CD4-positive, alpha-beta T cell treated with Interferon gamma for 1 hour (primary cell): Measurements from ENCODE around the gene AGBL4.

Experiments
- DNase-seq: peaks from one replicate; pipeline ENCODE4 v3.0.0-alpha.2; 2020

The AGBL4 gene

DNA sequence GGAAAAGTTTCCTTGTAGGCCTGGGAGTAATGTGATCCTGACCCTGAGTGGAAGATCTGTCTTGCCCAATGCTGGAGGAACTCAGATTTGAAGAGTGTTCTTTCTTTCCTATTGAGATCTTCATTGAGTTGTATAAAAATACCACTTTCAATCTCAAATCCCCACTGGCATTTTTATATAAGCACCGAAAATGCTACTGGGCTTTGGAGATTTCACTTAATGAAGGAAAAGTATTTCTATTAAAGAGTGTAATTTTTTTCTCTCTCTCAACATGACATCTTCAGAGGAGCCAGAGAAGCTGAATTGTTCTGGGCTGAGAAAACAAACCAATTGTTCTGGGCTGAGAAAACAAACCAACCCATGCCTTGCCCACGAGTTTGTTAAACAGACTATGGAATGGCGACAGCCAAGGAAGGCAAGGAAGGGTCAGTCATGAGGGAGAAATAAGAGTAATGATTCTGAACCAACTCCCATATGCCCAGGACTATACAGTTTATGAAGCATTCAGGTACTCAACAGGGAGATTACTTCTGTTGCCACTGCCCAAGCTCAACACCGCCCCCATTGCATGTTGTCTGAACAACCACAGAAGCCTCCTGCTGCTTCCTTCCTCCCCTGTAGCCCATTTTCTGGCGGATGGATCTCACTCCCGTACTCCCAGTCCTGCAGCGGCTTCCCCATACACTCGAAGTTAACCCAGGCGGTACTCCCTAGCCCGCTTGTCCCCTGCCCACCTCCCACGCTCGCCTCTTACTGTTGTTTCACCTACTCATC, 1350.2 kb downstream of the AGBL4 start:
- DNase-seq = no peak

DNA sequence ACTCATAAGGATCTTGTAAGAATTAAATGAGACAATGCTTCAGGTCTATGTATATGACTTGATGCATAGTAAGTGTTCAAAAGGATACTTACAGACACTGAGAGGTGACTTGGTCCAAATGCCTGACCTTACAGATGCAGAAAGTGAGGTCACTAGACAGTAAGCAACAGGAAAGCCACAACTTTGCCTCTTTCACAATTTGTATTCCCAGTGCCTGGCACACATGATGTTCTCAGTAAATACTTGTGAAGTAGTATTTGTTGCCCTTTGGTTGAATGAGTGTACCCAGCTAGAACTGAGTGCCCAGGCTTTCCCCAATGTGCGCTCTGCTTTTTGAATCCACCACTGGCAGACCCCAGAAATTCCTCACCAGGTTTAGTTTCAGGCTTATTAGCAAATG, 1352.2 kb downstream of the AGBL4 start:
- DNase-seq = no peak

DNA sequence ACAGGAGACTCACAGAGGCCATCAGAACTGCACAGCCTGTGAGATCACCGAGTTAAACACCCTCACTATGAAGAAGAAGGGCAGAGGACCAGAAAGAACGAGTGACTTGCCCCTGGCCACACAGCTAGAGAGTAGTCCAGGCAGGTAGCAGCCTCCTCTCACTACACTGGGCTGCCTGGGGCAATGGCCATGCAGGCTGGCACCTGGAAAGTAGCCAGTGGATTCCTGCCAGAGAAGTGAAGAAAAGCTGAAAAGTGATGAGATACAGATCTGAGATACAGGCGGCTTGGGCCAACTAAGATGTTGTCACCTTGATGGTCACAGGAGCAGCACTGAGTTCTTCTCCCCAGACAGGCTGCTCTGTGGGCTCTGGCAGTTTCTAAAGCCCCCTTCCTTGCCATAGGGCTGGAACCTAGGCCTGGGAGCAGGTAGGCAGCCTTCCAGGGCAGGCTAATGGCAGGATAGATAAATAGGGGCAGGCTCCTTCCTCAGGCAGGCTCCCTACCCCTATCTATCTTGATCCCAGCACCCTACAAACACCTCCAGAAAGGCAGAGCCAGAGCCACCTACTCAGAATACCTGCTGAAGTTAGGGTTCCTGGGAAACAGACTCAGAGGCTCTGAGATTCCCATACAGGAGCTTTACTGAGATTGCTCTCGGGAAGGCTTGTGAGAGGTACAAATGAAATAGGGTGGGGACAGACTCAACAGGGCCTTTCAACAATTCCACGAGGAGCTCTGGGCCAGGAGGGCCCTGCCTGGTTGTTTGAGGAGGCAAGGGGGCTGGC, 1353.3 kb downstream of the AGBL4 start:
- DNase-seq = no peak

DNA sequence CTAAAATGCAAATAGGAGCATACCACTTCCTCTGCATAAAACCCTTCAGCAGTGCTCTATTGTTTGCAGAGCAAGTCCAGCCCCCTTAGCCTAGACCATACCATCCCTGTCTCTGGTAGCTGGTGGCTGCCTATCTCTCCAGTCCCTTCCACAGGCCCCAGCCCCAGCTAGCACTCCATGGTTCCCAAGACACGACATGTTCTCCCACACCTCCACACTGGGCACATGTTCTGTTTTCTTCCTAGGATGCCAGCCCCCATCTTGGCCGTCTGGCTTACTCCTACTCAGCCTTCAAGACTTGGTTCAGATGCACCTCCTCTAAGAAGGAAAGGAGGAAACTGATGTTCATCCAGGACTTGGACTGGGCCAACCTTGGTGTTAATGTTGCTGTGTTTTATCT, 1355.4 kb downstream of the AGBL4 start:
- DNase-seq = no peak

DNA sequence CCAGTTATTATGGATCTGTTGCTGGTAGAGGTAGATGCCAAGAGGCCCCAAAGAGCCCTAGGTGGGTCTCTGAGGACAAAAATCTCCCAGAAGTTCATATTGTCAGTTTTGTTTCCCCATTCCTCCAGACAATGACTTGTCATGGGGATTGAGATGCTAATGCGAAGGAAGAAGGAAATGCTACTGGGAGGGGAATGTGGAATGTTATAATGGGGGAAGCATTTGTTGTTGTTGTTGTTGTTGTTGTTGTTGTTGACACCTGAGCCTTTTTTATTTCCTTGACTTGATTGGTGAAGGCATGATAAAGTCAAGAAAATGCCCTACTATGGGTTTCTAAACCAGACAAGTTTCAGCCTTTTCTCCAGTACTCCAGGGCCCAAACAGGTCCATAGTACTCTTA, 1356.0 kb downstream of the AGBL4 start:
- no peak for DNase-seq

DNA sequence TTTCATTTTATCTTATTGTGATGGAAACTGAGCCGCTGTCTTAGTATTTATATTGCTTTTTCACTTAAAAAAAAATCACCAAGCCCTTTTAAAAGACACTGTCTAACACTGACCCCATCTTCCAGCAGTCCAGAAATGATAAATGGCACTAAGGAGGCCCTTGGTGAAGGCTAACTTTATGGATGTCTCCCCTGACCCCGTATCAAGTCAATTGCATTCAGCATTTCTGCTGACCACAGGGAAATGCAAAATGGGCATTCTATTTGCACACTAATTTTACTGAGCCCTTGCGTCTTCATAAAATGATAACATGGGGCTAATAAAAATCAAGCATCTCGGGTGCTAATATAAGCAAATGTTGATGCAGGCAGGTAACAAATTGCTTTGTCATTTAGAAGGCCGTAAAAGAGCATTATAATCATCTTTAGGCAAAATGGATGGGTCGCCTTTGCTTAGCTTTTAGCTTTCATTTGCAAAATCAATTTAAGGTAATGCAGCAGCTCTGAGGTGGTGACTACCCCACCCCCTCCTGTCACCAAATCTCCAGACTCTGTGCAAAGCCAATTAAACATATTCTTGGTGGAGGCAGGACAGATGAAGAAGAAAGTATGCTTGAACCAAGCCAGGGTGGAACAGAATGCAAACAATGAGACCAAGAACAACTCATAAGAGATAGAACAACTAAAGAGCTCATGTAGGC, 1357.9 kb downstream of the AGBL4 start:
- DNase-seq = no peak

DNA sequence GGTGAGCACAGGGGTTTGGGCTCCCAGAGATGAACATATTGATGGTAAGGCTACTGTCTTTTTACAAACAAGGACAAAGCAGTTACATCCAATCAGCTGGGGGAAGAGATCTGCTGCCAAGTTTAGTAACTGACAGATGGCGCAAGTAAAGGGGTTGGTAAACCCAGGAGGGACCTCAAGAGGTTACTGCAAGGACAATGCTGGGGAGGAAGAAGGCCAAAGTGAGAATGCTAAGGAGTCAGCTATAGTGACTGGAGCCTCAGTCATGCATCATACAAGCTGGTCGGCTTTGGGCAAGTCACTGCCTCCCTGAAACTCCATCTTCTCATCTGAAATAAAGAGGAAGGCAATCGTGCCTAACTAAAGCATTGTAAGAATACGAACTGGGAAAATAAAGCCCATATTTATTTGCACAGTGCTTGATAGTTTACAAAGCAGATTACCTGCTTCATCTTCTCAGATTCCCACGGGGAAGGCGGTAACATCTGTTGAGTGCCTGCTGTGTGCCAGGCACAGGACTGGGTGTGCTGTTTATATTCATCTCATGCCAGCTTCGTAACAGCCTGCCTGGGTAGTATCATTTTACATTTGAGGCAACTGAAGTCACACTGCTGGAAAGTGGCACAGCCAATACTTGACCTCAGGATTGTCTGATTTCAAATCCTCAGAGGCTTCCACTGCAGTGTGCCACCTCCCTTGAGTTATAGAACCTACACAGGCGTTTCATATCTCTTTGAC, 1361.9 kb downstream of the AGBL4 start:
- no peak for DNase-seq

DNA sequence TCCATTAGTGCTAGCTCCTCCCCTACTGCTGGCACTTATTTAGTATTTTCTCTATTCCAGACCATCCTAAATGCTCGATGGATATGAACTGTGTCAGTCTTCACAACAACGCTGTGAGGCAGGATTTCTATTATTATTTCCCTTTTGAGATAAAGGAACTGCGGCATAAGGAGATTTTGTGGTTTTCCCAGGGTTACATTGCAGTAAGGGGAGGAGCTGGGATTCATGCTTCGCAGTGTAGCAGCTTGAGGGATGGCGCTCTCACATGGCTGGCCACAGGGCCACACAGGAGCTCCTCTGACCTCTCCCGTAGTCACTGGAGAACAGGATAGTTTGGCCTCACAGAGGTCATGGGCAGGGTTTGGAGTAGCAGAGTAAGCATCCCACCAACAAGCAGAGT, 1364.0 kb downstream of the AGBL4 start:
- DNase-seq = no peak

DNA sequence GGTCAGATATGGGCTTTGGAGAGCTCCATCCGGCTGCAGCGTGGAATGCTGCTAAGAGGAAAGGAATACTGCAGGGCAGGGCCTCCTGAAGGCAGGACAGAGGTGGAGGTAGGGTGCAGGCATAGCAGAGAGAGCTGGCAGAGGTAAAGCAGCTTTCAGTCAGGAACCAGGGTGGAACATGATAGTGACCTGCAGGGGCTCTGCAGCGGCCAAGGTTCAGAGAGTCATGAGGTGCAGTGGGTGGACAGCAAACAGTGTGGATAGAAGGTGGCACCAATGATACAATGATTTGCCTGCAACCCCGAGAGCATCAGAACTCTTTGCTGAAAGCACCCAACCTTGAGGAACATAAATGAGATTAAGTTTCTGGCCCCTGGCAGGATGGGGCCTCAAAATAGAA, 1366.3 kb downstream of the AGBL4 start:
- DNase-seq = no peak

DNA sequence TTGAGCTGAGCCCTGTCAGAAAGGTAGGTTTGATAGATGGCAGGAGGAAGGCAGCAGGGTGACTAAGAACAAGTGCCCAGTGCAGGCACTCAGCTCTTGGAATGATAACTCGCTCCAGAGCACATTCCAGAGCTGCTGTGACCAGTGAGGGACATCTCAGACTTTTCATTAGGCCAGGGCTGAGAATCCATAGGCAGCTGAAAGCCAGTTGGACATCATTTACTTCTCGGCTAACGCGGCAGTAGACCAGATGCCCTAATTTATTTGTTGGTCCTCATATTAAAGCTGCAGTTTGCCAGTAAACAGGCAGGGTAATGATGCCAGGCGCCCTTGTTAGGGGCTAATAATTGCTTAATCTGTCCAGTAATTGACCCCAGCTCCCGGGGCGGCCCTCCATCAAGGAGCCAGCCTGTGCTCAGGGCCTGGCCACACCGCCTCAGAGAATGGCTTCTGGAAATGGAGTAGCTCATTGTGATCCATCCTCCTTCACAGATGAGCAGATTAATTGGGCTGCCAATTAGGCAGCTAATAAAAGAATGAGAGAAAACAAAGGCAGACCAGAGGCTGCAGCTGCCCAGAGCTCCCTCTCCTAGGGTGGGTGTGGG, 1369.0 kb downstream of the AGBL4 start:
- no peak for DNase-seq

DNA sequence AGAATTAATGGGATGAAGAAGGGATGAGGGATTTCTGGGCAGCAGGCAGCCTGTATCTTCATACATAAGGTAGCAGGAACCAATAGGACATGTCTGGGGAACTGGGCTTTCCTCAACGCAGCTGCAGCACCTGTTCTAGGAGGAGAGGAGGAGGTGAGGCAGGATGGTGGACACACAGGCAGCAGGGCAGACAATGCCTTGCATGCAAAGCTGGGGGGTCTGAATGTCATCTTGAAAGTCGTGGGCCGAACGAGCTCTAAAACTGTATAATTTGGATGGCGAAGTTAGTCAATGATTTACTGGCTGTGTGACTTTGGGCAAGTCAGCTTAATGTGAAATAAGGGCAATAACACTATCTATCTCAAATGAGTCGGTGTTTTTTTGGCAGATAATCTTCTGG, 1371.4 kb downstream of the AGBL4 start:
- DNase-seq = no peak

DNA sequence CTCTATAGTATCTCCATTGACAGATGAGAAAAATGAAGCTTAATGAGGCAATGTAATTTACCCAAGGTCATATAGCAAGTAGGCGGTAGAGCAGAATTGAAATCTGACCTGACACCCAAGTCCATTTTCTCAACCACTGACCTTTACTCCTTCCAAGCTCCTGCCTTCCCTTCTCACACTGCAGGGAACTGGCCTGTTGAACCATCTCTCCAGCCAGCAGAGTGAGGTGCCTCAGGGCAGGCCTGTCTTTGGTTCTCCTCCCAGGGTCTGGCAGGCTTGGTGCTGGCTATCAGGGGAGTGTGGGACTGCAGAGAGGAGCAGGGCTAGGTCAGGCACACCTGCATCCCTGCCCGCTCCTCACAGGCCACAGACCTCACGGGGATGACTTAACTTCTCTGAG, 1373.9 kb downstream of the AGBL4 start:
- no peak for DNase-seq

DNA sequence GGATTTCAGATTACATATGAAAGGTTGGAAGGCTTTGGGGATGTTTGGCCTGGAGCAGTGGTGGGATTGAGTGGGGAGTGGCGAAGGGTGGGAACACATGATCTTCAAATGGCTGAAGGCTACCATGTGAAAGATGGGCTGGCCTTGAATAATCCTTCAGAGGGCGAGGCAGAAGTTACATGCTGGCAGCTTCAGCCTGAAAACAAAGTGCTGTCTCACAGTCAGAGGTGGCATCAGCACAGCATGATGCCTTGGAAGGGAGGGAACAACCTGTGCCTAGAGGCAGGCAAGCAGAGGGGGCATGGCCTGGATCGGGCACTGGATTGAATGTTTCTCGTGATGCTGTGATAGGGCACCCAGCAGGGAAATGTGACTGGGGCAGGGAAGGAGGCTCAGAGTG, 1377.9 kb downstream of the AGBL4 start:
- DNase-seq = no peak

DNA sequence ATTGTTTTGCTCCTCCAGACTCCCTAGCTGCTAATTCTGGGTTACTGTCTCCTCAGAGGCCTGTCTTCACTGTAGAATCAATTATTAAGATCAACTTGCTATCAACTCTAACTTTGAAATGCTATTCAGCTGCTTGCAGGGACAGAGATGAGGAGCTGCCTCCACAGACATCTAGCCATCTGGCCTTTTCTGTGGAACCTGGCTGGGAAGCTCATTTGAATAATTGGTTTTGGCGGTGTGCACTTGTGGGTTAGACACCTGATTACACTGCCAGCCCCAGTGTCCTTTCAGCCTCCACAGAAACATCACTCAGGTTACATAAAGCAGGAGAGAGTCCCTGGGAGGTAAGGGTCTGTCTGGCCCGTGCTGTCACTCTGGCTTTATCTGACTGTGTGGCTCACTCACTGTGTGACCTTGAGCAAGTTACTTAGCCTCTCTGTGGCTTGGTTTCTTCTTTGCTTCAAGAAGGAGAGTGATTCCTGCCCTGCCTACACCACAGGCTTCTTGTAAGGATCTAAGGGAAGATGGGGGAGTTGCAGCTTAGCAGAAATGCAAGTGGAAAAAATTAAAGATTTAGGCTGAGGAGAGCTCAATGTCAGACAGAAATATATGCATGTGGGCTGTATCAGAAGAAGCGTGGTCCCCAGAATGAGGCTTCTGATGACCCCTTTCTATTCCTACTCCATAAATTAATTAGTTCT, 1378.7 kb downstream of the AGBL4 start:
- DNase-seq = no peak

DNA sequence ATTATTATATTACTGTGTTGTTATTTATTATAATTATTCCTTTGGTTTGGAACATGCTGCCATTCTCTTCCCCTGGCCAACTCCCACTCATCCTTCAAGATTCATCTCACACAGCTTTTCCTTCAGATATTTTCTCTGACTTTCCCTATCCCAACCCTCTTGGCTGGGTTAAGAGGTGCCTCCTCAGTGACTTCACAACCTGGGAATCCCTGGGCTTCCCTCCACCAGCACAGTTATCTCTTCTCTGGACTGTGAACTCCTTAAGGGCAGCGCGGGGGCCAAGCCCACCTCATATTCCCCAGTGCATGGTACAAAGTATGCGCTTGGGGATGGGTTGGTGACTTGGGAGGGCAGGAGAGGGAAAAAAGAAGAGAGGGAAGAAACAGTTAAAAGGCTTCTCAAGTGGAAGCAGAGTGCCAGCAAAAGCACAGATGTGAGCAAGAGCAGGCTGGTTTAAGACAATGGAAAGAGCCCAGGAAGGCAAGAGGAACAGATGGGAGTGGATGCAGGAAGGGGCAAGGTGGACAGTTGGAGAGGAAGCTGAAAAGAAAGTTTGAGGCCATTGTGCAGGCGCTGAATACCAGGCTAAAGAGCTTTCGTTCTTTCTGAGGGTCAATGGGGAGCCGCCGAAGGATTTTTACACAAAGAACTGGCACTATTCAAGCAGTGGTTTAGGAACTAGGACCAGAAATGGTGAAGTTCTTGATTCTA, 1379.4 kb downstream of the AGBL4 start:
- no peak for DNase-seq

DNA sequence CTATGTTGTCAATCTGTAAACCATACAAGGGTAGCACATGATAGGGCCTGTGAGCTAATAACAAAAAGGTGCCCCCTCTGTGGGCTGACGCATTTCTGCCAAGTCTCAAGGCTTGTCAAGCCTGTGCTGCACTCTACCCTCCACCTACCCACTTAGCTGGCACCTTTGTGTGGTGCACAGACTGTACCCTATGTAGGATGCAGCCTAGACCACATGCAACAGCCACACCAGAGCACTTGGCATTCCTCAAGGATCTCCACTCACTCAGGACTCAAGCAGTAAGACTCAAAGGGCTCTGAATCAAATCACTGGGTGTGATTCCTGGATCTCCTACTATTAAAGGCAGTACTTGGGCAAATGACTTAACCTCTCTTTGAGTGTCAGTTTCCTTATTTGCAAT, 1380.6 kb downstream of the AGBL4 start:
- no peak for DNase-seq

DNA sequence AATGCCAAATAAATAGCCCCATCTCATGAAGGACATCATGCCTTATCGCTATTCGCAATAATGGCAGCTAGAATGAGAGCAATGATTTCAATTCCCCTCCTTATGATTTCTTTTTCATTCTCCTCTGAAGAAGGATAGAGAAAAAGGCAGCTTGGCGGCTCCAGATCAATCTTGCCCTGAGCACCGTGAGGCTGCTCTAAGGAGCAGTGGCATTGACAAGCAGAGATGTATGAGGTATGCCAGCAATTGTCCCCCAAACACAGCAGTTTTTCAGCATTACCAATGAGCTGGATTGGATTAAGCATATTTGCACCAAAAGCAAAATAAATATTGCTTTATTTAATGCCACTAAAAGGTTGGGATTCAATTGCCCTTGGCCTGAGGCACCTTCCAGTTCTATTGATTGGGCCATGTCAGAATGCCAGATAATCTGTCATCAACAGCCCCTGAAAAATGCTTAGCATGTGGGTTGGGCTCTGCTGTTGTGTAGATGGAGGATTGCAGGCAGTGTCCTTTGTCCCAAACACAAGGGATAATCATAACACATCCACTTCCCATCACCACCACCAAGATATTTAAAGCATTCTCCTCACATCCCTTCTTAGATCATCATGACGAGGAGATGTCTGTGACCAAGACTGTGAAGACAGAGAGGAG, 1382.8 kb downstream of the AGBL4 start:
- no peak for DNase-seq

DNA sequence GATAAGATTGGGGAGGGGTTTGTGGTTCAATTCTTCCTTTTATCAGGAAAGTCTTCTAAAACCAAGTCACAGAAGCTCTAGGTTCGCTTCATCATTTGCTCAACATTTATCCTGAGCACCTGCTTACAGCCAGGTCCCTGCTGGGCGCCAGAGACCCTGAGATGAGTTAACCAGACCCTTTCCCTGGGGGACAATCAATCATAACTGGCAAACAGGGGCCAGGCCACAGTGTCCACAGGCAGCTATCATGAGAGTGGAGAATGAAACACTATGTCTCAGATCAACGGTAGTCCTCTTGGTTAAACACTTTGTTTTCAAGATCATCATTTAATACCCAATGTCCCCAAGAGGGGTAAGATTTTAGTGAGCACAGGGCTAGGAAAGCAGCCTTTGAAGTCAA, 1393.9 kb downstream of the AGBL4 start:
- no peak for DNase-seq

DNA sequence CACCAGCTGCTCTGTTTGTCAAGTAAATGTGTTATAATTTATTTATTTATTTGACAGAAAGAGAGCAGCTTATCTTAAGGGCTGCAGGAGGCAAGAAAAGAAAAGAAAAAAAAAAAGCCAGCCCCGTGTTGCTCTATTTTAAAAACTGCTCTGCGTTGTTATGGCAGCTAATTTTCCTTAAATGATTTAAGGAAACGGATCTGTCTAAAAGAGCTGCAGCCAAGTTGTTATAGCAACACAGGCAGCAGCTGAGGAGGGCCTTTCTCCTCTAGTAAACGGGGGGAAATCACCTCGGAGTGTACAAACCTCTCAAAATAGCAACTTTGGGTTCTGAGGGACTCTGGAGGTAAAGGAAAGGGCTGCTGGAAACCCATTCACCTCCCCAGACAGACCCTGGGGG, 1396.3 kb downstream of the AGBL4 start:
- DNase-seq = no peak

DNA sequence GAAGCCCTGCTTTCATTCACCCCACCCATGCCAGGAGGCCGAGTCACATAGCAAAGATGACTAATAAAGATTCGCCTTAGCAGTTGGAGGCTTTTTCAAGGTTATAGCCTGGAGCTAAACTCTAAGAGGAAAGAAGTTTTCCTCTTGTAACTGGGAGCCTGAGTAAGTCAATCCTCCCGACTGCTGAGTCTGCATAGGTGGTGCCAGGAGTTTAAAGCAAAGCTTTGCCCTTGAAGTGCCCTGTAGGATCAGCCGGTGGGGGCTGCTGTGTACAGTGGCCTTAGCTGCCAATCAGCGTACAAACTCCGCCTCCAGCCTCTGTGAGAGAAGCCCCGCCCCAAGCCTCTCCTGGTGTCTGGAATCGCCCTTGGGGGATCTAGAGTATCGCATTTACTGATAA, 1404.2 kb downstream of the AGBL4 start:
- no peak for DNase-seq

DNA sequence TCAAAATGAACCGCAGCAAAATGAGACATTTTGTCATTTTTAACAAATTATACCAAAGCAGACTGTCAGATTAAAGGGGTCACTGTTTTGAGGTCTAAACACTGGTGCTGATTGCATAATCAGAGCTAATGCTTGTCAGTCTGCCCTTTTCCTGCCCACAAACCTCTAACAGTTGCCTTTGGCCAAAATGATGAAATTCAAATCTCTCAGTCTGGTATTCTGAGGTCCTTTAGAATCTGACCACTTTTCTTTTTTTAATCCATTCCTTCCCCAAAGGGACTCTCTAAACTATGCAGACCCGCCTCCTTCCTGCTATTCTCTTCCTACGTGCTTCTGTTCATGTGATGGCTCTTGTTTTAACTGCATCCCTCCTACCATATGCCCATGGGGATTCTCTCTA, 1406.5 kb downstream of the AGBL4 start:
- DNase-seq = no peak
